Thyroid gland (tissue), 4 donors: ENCODE measurements around the gene CMSS1.

Source experiments
- POLR2A ChIP-seq, 2 donors: fragments of 450-650 bp; IDR thresholded peaks; one replicate each; pipeline ENCODE4 v1.6.1; 2017; ENCODE audit warnings: antibody characterized with exemption in 2 of 2, mild to moderate bottlenecking in 2 of 2, moderate library complexity in 1 of 2
- TF ChIP-seq, protein P1 (sequence below), 6 experiments: fragments of 200-600 bp in 3 of 6; fragments of 450-650 bp in 3 of 6; sonication (generic) in 3 of 6; IDR thresholded peaks; one replicate each; pipeline ENCODE4 v1.5.1; 2016 to 2019; ENCODE audit warnings: antibody characterized with exemption in 6 of 6, mild to moderate bottlenecking in 2 of 6, inconsistent platforms in 1 of 6, moderate library complexity in 1 of 6

- TF ChIP-seq POLR2A (IDR thresholded peaks at IDR 0.05): no peak
- TF ChIP-seq, protein P1, sequence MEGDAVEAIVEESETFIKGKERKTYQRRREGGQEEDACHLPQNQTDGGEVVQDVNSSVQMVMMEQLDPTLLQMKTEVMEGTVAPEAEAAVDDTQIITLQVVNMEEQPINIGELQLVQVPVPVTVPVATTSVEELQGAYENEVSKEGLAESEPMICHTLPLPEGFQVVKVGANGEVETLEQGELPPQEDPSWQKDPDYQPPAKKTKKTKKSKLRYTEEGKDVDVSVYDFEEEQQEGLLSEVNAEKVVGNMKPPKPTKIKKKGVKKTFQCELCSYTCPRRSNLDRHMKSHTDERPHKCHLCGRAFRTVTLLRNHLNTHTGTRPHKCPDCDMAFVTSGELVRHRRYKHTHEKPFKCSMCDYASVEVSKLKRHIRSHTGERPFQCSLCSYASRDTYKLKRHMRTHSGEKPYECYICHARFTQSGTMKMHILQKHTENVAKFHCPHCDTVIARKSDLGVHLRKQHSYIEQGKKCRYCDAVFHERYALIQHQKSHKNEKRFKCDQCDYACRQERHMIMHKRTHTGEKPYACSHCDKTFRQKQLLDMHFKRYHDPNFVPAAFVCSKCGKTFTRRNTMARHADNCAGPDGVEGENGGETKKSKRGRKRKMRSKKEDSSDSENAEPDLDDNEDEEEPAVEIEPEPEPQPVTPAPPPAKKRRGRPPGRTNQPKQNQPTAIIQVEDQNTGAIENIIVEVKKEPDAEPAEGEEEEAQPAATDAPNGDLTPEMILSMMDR (IDR thresholded peaks at IDR 0.05): no peak
Measured at GRCh38 chr3:99883138-99883461, 65.4 kb downstream of the CMSS1 start.
